ENCODE measurements around the gene STARD3NL. TPM values are rescaled to one million over a fixed set of nuclear protein-coding genes. Genes with fewer than 3 reads are reported as not detected.
"Not testable (repeated sequence)": the region's sequence is repeated elsewhere in the genome, so short reads cannot be mapped to it uniquely, and the experiment has no call there.

The STARD3NL gene
- polyA plus RNA-seq, 1 donor = 67.2 TPM

DNA sequence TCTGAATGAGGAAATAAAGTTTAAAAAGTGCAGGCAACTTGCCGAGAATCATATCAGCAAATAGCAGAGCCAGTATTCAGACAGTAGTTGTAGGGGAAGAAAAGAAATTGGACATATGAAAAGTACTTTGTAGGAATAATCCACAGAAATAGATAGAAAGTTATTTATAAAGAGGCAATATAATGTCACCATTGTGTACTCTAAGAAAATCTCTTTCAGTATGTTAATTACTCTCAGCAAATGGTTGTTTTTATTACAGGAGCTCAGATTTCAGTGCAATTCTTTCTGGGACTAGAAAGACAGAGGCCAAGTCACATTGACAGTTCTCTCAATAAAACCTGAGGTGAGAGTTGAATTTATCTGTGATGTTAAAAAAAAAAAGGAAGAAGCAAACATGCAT lies 85.2 kb downstream of the STARD3NL start:
- DNase-seq = not testable (repeated sequence)

DNA sequence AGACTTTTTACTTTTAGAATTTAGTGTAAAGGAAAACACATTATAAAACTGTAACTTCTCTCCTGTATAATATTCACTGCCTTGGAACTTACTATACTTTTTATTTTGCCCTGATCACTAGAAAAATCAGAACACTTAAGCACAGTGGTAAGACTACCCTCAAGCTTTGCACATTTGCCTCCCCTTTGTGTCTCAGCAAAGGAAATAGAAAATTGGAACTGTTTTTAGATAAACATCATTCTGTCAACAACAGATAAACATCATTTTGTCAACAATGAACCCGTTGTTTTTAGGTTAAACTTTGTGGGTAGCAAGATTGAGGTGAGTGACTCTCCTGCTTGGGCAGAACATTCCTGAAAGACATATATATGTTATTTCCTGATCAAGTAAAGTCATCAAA lies 86.6 kb downstream of the STARD3NL start:
- DNase-seq = not testable (repeated sequence)

DNA sequence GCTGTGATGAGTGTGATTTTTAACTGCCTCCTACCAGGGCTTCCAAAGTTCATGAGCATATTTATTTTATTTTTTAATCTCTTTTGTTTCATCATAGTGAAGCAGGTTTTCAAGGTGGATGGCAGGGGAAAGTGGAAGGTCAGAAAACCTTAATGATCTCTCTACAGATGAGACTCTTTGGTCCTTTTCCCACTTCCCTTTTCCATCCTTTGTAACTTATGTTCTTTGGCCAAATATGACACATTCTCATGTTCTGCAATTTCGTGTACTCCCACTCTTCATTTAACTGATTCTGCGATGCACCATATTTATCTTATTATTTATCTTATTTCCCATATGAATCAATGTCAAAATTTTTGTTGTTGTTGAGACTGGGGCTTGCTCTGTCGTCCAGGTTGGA lies 87.9 kb downstream of the STARD3NL start:
- DNase-seq = not testable (repeated sequence)

DNA sequence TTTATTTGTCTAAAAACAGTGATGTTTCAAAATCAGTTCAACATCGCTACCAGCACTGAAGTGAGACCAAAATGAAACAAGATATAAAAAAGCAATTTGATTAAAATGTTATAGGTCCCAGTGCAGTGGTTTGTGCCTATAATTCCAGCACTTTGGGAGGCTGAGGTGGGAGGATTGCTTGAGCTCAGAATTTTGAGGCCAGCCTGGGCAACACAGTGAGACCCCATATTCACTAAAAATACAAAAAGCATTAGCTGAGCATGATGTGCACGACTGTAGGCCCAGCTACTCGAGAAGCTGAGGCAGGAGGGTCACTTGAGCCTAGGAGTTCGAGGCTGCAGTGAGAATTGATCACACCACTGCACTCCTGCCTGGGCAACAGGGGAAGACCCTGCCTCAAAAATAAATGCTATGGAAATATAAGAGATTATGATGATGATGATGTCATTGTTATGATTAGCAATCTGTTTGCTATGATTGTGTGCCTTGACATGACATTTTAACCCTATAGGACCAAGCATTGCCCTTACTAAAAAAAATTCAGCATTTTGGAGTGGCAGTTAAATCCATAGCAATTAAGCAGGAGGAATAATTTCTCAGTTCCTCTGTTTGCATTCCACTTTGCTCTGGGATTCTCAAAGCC lies 91.8 kb downstream of the STARD3NL start:
- DNase-seq = not testable (repeated sequence)

DNA sequence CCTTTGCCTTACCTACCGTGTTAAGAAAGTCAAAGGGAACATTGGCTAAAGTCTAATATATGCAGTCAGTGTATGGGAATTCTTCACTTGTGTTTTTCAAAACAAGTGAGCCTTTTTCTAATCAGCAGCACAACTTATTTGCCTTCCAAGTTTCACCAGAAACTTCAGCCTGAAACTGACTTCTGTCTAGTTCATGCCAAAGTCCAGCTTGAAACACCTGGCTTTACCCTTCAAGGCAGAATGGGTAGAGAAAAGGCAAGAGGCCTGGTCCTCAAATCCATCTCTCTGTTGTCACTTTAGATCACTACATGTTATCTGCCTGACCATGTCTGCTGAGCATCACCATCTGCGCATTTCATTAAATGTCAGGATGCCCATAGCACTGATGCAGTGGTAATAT lies 92.4 kb downstream of the STARD3NL start:
- not testable (repeated sequence) for DNase-seq

DNA sequence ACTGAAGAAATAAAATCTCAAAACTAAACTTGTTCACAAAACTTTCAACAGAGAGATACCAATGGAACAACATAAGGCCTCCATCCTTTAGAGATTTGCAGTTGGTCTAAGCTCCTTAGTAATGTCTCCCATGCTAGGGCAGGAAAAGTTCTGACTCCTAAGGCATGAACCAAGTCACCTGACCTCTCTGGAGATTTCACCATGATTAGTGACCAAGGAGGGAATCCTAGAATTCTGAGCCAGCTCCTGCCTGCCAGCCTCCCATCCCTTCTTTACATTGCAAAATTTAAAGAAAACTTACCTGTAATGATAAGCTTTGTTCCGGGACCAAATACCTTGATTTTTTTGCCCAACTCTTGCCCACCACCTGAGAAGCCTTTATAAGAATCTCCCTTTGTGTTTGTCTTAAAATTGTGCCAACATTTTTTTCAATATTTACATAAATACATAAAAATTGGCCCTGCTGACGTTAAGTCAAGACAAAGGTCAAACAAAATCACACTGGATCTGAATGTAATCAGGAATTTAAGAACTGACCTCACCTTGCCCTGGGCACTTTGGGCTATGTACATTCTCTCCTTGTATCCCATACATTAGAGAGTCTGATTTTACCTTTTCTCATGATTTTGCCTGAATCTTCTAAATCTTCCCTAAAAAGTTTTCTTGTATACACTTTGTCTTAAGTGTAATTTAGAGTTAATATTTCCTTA lies 95.4 kb downstream of the STARD3NL start, which contains the start of gene TARP:
Gene TARP, minus strand, starts transcription at position 351 of the 710 bp plus-strand sequence.
- DNase-seq = no peak

DNA sequence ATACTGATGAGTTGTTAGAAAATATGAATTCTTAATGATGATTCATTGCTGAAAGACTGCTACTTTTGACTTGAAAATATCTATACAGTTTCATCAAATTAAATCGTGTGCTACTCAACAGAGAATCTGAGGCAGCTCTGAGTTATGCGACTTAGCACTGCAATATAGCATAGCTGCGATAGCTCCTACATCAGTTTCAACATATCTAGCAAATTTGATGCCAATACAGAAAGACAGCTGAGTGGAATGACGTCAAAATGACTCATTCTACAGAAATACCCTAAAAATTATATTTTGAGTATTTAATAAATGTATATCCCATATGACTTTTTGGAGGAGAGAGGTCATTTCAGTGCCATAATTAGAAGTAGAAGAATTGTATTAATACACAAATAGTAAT lies 96.4 kb downstream of the STARD3NL start:
- DNase-seq = no peak

DNA sequence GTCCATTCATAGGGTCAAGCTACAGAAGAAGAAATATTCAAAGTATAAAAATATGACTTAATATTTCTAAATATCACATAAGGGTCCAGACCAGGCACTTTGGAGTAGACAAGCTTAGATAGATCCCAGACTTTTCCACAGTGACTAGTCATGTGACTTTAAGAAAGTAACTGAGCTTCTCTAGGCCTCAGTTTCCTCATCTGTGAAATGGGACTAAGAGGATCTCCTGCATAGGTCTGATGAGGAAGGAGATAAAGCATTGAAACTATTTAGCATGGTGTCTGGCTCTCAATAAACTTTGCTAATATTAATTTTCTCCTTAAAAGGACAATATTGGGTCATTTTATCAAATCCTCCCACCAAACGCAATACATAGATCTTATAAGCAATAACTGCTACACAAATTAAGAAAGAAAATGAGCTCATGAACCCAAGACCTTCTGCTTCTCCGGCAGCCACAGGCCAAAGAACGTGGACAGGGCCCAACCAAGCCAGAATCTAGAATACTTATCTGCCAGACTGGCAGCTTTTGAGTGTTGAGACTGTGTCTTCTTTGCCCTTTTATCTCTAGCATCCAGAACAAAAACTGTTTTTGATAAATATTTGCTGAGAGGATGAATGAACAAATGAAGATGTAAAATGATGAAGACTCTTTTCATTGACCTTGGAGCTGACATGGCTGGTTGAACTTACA lies 97.0 kb downstream of the STARD3NL start:
- no peak for DNase-seq

DNA sequence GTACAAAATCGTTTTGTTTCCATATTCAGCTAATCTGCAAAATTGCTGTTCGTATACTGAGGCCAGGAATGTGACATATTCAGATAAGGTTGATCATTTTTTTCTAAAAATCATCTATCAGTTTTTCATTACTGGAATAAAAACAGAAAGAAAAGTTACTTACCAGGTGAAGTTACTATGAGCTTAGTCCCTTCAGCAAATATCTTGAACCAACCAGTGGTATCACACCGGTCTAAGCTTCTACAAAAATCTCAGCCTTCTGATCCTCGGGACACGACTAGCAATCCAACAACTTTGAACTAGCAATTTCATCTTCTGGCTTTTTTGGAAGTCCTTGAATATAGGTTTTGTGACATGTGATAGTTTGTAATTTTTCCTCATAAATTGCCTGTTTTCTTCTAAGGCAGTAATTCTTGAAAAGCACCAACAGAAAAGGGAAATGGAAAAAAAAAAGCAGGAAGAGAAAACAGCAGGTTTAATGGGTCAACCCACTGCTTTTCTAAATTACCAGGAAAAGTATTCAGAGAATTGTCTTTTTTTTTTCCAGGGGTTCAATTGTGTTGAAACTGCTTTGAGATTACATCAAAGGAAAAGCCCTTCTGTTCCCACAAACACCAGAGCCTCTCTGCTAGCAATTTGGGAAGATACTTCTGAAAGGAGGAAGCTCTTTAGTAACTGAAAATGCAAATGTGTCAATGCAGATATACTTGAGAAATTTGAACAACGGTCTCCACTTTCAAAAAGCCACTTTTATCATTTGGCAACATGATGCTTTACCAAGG lies 98.2 kb downstream of the STARD3NL start:
- DNase-seq = no peak

DNA sequence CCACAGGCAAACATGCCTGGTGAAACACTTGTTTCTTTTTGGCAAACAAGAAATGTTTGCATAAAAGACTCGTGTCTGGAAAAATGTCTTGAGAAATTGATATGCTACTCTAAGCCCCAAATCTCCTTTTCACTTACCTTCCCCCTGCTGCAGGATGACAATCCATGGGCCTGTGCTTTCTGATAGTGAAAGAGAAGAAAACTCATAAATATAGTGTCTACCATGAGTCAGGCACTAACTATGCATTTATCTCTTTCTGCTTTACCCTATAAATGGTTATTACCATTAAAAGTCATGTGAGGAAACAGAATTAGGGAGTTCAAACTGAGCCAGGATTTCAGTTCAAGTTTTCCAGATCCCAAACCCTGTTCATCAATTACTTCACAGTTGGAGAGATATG lies 102.0 kb downstream of the STARD3NL start:
- no peak for DNase-seq
